ENCODE data around the gene GABRB2.

Gene GABRB2

DNA sequence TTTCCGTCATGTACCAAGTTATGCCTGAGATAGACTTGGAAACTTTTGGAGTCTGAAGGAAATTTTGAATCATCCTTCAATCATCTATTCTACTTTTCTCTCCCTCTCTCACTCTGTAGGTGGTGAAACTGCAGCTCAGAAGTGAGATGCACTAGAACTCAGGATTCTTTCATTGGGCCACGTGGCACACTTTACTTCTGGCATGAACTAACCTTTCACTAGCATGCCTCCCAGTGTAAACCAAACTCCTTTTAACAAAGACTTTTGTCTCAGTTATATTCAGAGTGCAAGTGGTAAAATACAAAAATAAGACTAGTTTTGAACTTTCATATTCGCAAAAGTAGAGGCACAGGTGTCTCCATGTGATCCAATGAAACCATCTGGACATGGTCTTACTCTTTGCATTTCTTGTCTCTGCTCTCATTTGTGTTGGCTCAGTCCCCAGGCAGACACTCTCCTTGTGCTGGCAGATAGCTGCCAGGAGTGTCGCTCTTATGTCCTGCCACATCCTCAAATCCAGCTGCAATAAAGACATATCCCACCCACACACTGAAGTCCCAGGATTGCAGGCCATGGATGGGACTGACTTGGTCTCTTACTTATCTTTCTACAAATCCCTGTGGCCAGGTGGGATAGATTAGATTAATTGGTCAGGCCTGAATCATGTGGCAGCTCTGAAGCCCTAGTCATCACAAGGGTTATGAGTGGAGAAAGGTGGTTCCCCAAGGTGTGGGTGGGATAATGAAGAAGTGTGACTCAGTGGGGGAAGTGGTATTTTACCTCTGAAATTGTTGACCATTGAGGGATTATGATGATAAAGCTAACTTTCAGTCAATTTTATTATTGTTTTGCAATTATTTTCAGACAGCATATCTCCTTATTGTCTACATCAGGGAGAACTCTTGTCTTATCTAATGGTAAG, 267.5 kb downstream of the GABRB2 start:
- H3K9me3 Mint-ChIP-seq: peaks cover 3% of the 10 kb centered on the region
- TF ChIP-seq, protein P1, sequence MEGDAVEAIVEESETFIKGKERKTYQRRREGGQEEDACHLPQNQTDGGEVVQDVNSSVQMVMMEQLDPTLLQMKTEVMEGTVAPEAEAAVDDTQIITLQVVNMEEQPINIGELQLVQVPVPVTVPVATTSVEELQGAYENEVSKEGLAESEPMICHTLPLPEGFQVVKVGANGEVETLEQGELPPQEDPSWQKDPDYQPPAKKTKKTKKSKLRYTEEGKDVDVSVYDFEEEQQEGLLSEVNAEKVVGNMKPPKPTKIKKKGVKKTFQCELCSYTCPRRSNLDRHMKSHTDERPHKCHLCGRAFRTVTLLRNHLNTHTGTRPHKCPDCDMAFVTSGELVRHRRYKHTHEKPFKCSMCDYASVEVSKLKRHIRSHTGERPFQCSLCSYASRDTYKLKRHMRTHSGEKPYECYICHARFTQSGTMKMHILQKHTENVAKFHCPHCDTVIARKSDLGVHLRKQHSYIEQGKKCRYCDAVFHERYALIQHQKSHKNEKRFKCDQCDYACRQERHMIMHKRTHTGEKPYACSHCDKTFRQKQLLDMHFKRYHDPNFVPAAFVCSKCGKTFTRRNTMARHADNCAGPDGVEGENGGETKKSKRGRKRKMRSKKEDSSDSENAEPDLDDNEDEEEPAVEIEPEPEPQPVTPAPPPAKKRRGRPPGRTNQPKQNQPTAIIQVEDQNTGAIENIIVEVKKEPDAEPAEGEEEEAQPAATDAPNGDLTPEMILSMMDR (IDR thresholded peaks at IDR 0.05; ENCODE audit: unreplicated experiment in 3 of 3): no peak
- no peaks in the 10 kb centered on the region for H3K4me1 Mint-ChIP-seq
- H3K27me3 Mint-ChIP-seq (ENCODE audit: low read depth): peaks cover 3% of the 10 kb centered on the region
- H3K4me3 Mint-ChIP-seq: no peak overlapping the region
- H3K27ac Mint-ChIP-seq: no peak overlapping the region
- no peaks in the 10 kb centered on the region for H3K36me3 Mint-ChIP-seq (ENCODE audit: low read depth)

DNA sequence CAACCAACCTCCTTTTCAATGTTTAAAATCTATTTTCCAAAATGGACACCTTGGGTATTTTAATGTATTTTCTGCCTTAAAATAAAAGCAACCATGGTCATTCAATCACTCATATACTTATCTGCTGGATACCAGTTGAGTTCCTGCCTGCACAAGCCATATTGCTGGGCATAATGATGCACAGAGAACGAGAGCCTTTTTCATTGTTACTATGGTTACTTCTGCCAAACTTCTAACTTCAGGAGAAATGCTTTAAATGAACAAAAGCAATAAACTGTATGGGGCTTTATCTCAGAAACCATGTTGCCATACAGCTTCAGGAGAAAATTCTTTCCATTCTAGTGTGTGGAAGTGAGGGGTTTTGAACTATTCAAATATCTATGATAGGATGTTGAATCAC, 269.5 kb downstream of the GABRB2 start:
- no peaks in the 10 kb centered on the region for H3K27me3 Mint-ChIP-seq (ENCODE audit: low read depth)
- no peak overlapping the region for H3K27ac Mint-ChIP-seq
- no peak overlapping the region for H3K4me3 Mint-ChIP-seq
- peaks cover 3% of the 10 kb centered on the region for H3K9me3 Mint-ChIP-seq
- H3K4me1 Mint-ChIP-seq: no peaks in the 10 kb centered on the region
- TF ChIP-seq, protein P1 (IDR thresholded peaks at IDR 0.05; ENCODE audit: unreplicated experiment in 3 of 3): no peak
- H3K36me3 Mint-ChIP-seq (ENCODE audit: low read depth): no peaks in the 10 kb centered on the region

DNA sequence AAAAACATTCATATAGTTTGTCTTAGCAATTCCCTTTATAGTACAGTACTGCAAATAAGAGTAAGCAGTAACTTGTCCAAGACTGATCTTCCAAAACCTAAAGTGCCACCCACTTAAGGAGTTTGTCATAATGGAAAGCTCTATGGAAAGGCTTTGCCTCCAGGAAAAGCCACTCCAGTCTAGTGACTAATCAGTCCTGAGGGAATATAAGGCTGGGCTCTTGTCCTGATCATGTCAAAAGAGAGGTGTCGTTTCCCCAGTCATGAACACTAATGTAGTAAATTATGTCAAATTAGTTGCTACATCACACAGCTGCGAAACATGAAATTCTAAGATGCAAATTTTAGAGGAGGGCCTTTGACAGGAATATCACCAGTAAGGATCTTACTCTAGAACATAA, 271.6 kb downstream of the GABRB2 start:
- Mint-ChIP-seq H3K4me1 (no peaks in the 10 kb centered on the region), H3K9me3 (no peaks in the 10 kb centered on the region), H3K4me3 (no peak overlapping the region), H3K36me3 (ENCODE audit: low read depth) (no peaks in the 10 kb centered on the region), H3K27ac (no peak overlapping the region), H3K27me3 (ENCODE audit: low read depth) (no peaks in the 10 kb centered on the region)
- TF ChIP-seq, protein P1 (IDR thresholded peaks at IDR 0.05; ENCODE audit: unreplicated experiment in 3 of 3): no peak

DNA sequence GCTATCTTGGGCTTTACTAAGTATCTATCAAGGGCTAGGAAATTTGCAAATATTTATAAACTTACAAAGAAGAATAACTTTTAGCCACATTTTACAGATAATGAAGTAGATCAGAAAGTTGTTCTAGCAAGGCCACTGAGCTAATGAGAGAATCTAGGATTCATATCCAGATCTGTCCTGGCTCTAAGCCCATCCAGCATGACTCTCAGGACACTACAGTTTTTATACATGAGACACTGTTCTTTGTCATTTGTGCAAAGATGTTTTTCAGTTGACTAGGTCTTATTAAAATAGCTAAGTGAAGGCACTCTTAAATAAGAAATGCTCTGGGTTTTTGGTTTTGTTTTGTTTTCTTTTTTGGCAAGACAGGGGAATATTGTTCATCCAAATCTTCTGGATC, 273.1 kb downstream of the GABRB2 start:
- TF ChIP-seq, protein P1 (IDR thresholded peaks at IDR 0.05; ENCODE audit: unreplicated experiment in 3 of 3): no peak

DNA sequence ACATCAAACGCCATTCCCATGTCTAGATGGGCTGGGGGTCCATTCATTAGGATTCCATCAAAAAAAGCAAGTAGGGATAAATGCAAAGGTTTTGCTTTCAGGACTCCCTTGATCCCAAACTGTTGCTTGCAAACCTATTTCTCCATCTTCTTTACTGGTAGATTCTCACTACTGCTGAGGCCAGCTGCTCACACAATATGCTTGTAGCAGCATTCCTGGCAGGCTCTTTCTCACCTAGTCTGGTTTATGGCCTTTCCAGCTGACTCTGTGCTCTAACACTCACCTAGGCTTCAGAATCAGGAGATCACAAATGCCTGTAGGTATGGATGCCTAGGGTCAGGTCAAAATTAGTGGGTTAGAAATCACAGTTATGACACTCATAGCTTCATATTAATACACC, 274.7 kb downstream of the GABRB2 start:
- Mint-ChIP-seq H3K4me3 (no peak overlapping the region), H3K27me3 (ENCODE audit: low read depth) (no peaks in the 10 kb centered on the region), H3K36me3 (ENCODE audit: low read depth) (no peaks in the 10 kb centered on the region), H3K4me1 (no peaks in the 10 kb centered on the region), H3K27ac (no peak overlapping the region), H3K9me3 (peaks cover 5% of the 10 kb centered on the region)
- TF ChIP-seq, protein P1 (IDR thresholded peaks at IDR 0.05; ENCODE audit: unreplicated experiment in 3 of 3): no peak

More for the DNA sequence above, 273.1 kb downstream of the GABRB2 start:
- no peaks in the 10 kb centered on the region for H3K36me3 Mint-ChIP-seq (ENCODE audit: low read depth)
- H3K4me1 Mint-ChIP-seq: no peaks in the 10 kb centered on the region
- no peaks in the 10 kb centered on the region for H3K27me3 Mint-ChIP-seq (ENCODE audit: low read depth)
- peaks cover 4% of the 10 kb centered on the region for H3K9me3 Mint-ChIP-seq
- no peak overlapping the region for H3K27ac Mint-ChIP-seq
- no peak overlapping the region for H3K4me3 Mint-ChIP-seq

DNA sequence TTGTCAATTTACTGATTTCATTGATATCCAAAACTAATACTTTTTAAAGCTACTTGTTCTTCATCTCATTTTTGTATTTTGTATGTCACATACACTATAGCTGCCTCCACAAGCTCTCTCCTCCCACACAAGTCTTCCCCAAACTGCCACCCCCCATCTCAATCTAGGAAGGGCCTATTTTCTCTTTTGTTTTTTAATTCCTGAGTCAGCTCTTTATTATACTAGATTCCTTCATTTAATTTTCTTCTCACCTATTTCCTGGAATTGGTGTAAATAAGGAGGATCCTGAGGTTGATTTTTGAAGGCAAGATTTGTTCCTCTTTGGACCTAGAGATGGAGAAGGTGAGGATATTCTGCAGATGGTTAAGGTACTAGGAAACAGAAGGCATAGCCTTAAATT, 277.4 kb downstream of the GABRB2 start:
- Mint-ChIP-seq H3K4me3 (no peak overlapping the region), H3K4me1 (no peaks in the 10 kb centered on the region), H3K9me3 (peaks cover 5% of the 10 kb centered on the region), H3K27ac (no peak overlapping the region), H3K27me3 (ENCODE audit: low read depth) (no peaks in the 10 kb centered on the region), H3K36me3 (ENCODE audit: low read depth) (no peaks in the 10 kb centered on the region)
- TF ChIP-seq, protein P1 (IDR thresholded peaks at IDR 0.05; ENCODE audit: unreplicated experiment in 3 of 3): no peak
